ENCODE measurements around the gene NEURL3.

DNA sequence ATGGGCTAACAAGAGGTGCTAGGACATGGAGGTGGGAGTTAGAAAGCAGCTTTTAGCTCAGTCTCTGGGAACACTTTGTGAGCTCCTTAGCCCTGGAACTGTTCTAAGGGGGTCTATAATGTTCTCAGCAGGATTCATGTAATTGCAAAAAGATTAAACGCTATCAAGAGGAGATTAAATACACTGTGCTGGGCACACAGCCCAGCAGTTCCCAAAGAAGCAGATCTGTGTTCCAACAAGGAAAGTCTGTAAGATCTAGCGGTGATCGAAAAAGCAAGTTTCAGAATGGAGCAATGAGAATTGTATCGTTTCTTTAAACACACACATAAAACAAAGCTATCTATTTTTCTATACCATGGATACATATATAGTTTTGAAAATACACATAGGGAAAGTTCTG is 29.0 kb upstream of the NEURL3 start:
- TF ChIP-seq CTCF (conservative IDR thresholded peaks at IDR 0.05 in 1 of 2, IDR thresholded peaks at IDR 0.05 in 1 of 2; ENCODE audit: low read depth in 1 of 2, low read length in 2 of 2): no peak
- TF ChIP-seq EZH2 (IDR thresholded peaks at IDR 0.05; ENCODE audit: low read length, missing control alignments): no peak
